GM20000 (cell line): Measurements from ENCODE around the gene HES3.

Experiments
- DNase-seq: peaks from one replicate; pipeline ENCODE4 v3.0.0; 2012; ENCODE audit warnings: low spot score
- TF ChIP-seq, protein P1 (sequence below): IDR thresholded peaks from 2 replicates; pipeline ENCODE4 v1.5.1; 2012; ENCODE audit warnings: mild to moderate bottlenecking, control low read depth; ENCODE audit errors: extremely low read depth, missing control alignments

HES3 gene

DNA sequence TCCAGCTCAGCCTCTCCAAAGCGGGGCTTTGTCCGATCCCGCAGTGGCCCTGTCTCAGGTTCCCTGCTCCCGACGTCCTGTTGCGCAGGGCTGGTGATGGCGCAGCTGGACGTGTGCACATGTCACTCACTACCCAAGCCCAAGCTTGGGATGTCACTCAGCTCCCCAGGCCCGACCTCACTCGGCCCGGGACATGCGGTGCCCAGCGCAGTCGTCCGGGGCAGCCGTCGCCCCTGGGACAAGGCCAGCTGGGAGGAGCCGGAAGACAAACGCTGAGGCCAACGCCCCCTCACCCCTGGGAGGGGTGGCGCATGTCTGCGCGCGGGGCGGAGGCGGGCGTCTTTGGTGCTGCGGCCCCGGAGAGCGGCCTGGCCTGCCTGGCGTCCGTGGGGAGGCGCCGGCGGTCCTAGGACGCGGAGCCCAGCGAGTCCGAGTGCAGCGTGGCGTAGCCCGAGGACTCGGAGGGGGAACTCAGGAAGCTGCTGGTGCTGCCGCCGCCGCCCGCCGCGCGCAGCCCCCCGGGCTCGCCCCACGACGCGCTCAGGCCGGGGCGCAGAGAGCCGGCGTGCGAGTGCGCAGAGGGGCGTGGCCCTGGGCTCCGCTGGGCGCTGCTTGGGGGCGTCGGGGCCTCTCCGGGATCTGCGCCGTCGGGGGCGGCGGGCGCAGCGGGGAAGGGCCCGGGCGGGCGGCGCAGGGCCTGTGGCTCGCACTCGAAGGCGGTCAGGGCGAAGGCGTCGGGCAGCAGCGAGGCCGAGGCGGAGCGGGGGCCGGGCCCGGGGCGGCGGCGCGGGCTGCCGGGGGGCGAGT lies 5.2 kb downstream of the HES3 start:
- TF ChIP-seq, protein P1, sequence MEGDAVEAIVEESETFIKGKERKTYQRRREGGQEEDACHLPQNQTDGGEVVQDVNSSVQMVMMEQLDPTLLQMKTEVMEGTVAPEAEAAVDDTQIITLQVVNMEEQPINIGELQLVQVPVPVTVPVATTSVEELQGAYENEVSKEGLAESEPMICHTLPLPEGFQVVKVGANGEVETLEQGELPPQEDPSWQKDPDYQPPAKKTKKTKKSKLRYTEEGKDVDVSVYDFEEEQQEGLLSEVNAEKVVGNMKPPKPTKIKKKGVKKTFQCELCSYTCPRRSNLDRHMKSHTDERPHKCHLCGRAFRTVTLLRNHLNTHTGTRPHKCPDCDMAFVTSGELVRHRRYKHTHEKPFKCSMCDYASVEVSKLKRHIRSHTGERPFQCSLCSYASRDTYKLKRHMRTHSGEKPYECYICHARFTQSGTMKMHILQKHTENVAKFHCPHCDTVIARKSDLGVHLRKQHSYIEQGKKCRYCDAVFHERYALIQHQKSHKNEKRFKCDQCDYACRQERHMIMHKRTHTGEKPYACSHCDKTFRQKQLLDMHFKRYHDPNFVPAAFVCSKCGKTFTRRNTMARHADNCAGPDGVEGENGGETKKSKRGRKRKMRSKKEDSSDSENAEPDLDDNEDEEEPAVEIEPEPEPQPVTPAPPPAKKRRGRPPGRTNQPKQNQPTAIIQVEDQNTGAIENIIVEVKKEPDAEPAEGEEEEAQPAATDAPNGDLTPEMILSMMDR = no peak
- DNase-seq = no peak

DNA sequence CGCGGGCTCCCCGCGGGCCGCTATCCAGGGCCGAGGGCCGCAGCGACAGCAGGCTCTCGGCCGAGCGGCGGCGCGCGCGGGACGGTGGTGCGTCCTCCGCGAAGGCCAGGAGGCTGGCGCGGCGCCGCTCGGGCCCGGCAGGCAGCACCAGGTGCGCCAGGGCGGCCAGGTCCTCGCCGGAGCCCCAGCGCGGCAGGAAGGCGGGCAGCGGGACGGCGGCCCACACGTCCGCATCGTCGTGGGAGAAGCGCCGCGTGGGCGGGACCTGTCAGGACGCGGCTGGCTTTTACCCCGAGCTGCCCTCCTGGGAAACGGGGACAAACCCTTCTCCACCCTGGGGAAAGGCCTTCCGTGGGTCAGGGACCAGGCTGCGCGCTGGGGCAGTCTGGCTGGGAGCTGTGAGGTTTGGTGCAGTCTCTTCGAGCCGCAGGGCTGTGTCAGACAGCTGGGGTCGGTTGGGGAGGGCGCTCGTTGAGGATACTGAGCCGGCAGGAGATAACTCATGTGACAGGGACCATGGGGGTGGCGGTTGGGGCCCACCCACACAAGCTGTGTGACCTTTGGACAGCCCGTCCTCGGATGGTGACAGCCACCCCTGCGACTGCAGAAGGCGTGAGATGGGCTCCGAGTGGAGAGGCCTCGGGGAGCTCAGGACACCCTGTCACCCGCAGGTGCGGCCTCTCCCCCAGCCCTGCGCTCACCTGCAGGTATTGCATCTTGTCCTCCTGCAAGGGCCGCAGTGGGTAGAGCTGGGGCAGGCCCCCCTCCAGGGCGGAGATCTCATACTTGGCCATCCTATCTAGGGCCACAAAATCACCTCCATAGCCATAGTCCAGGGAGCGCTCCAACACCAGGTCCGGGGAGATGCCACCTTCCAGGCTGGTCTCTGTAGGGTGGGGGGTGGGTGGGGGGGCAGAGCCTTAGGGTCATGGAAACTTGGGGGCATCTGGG lies 6.0 kb downstream of the HES3 start:
- no peak for DNase-seq

DNA sequence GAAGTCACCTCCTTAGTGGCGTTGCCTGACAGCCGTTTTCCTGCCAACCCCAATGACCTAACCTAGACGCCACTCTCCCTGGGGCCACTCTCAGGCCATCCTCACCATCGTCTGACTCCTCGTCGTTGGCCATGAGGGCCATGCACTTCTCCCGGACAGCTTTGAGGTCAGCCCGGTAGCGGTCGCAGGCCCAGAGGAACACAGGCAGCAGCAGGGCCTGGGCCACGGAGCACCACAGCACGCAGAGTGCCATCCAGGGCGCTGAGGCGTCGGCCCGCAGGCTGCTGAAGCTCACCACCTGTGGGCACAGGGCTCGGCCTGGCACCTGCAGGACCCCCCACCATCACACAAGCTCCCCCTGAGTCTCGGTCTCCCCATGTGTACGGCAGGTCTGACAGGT lies 7.3 kb downstream of the HES3 start:
- TF ChIP-seq, protein P1 = no peak
- no peak for DNase-seq

More for the DNA sequence above, 6.0 kb downstream of the HES3 start:
- TF ChIP-seq, protein P1 = no peak

DNA sequence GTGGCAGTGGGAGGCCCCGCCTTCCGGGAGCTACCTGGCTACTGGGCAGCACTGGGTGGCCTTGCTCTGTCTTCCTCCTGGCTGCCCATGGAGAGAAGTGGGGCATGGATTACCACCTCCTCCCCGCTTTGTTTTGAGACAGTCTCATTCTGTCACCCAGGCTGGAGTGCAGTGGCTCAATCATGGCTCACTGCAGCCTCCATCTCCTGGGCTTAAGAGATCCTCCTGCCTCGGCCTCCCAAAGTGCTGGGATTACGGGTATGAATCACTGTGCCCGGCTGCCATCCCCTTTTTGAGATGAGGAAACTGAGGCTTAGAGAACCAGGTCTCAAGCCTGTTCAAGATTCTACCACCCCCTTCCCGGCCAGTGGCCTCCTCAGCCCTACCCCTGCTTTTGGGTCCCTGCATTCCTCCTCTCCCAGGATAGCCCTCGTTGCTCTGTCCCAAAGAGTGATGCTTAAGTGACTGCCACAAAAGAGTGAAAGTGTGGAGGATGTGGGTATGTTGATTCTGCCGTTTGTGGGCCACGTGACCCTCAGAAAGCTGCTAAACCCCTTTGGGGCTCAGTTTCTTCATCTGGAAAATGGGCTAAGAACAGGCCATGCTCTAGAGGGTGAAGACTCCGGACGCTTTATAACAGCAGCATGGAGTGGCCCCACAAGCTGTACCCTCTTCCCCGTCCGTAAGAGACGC lies 7.8 kb downstream of the HES3 start:
- TF ChIP-seq, protein P1 = no peak
- DNase-seq = no peak

DNA sequence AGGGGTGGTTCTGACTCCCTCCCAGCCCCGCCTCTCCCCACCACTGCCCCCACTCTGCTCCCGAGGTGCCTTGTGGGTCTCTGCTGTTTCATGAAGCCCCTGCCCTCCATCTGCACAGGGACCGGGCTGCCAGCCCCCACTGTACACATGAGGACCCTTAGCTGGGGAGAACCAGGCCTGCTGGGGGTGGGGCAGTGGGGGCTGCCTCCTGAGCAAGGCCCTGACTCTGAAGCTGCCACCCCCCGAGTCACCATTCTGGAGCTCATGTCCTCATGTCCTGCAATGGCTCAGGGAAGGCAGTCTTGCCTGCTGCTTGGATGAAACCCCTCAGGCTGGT lies 8.4 kb downstream of the HES3 start:
- no peak for DNase-seq
- TF ChIP-seq, protein P1 = no peak

DNA sequence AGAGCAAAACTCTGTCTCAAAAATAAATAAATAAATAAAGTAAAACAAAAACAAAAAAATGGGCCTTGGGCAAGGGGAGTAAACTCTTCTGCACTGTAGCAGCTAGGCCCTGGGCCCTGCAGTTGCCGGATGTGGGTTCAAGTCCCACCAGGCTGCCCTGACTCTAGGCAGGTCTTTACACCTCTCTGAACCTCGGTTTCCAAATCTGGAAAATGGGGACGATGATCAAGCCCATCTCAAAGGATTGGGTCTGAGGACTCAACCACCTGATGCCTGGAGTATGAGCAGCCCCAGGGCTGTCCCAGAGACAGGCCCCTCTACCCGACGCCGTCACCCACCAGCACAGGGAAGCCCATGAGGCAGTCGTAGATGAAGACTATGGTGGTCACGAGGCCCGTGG lies 9.4 kb downstream of the HES3 start:
- TF ChIP-seq, protein P1 = no peak
- no peak for DNase-seq
